ENCODE data around the gene TNS1.
"Not testable (repeated sequence)": the region's sequence is repeated elsewhere in the genome, so short reads cannot be mapped to it uniquely, and the experiment has no call there.

Gene TNS1

GRCh38 chr2:218002845-218003180 lies at the start of gene TNS1:
Gene TNS1, minus strand, starts transcription at chr2:218002995. Its CDS starts 123 bp downstream, at chr2:218002872.
- DNase-seq: no peak

- no peak for DNase-seq
These were observed 49.1 kb upstream of the TNS1 start for GRCh38 chr2:218051903-218052302.

GRCh38 chr2:218047536-218048225 lies 44.9 kb upstream of the TNS1 start:
- DNase-seq: no peak

- no peak for DNase-seq
These were observed 43.4 kb upstream of the TNS1 start for GRCh38 chr2:218046238-218046637.

GRCh38 chr2:218044599-218044998 lies 41.8 kb upstream of the TNS1 start:
- DNase-seq: not testable (repeated sequence)

GRCh38 chr2:218043701-218044109 lies 40.9 kb upstream of the TNS1 start:
- DNase-seq: no peak

GRCh38 chr2:218043100-218043499 lies 40.3 kb upstream of the TNS1 start:
- no peak for DNase-seq

- no peak for DNase-seq
These were observed 38.7 kb upstream of the TNS1 start for GRCh38 chr2:218041302-218042168.

- DNase-seq: no peak
These were observed 38.1 kb upstream of the TNS1 start for GRCh38 chr2:218040883-218041282.

- no peak for DNase-seq
These were observed 36.4 kb upstream of the TNS1 start for GRCh38 chr2:218039171-218039570.

GRCh38 chr2:218036371-218036770 lies 33.6 kb upstream of the TNS1 start:
- no peak for DNase-seq

- DNase-seq: no peak
These were observed 32.8 kb upstream of the TNS1 start for GRCh38 chr2:218035463-218036100.

- not testable (repeated sequence) for DNase-seq
These were observed 31.9 kb upstream of the TNS1 start for GRCh38 chr2:218034497-218035213.

GRCh38 chr2:218033590-218034496 lies 31.0 kb upstream of the TNS1 start:
- DNase-seq: no peak

GRCh38 chr2:218033208-218033589 lies 30.4 kb upstream of the TNS1 start:
- no peak for DNase-seq

GRCh38 chr2:218032336-218033171 lies 29.8 kb upstream of the TNS1 start:
- no peak for DNase-seq

- no peak for DNase-seq
These were observed 29.0 kb upstream of the TNS1 start for GRCh38 chr2:218031771-218032257.

- DNase-seq: no peak
These were observed 28.5 kb upstream of the TNS1 start for GRCh38 chr2:218031261-218031660.

GRCh38 chr2:218030409-218031195 lies 27.8 kb upstream of the TNS1 start:
- no peak for DNase-seq
